Chondrocyte (in vitro differentiated cells): ENCODE data around the gene KRT12. TPM values are rescaled to one million over a fixed set of nuclear protein-coding genes. Genes with fewer than 3 reads are reported as not detected.

Experiments used
- DNase-seq: peaks from one replicate; pipeline ENCODE4 v3.0.0; 2021; ENCODE audit warnings: mixed read lengths, low spot score
- H3K27ac Mint-ChIP-seq: one replicate; pipeline ENCODE4 v1.8.0; 2021; ENCODE audit warnings: mild to moderate bottlenecking, moderate library complexity, mixed read lengths; ENCODE audit not compliant: unreplicated experiment
- H3K27me3 Mint-ChIP-seq: 2 replicates; pipeline ENCODE4 v1.8.0; 2021; ENCODE audit warnings: low read depth, mixed read lengths
- H3K36me3 Mint-ChIP-seq: 2 replicates; pipeline ENCODE4 v1.8.0; 2021; ENCODE audit warnings: low read depth, mixed read lengths
- H3K4me1 Mint-ChIP-seq: 2 replicates; pipeline ENCODE4 v1.8.0; 2021; ENCODE audit warnings: low read depth, mild to moderate bottlenecking, mixed read lengths
- H3K4me3 Mint-ChIP-seq: one replicate; pipeline ENCODE4 v1.8.0; 2021; ENCODE audit warnings: mild to moderate bottlenecking, moderate library complexity, mixed read lengths; ENCODE audit not compliant: unreplicated experiment
- H3K9me3 Mint-ChIP-seq: 2 replicates; pipeline ENCODE4 v1.8.0; 2021; ENCODE audit warnings: low read depth, mixed read lengths
- CTCF ChIP-seq: fragments of 200-600 bp; sonication (generic); IDR thresholded peaks from 2 replicates; pipeline ENCODE4 v1.5.0; 2021; ENCODE audit warnings: antibody characterized with exemption, mild to moderate bottlenecking, moderate library complexity
- total RNA-seq: library from RNA; stranded (reverse); gene quantifications from 3 replicates; pipeline ENCODE4 v1.2.1, GENCODE V29; 2021

Gene KRT12
- total RNA-seq, 1 donor from 2014 or later: not detected

- Mint-ChIP-seq H3K36me3 (no peaks in the 10 kb centered on the region), H3K27ac (no peak overlapping the region), H3K4me3 (no peak overlapping the region), H3K9me3 (no peaks in the 10 kb centered on the region), H3K4me1 (no peaks in the 10 kb centered on the region), H3K27me3 (peaks cover 44% of the 10 kb centered on the region)
- no peak for TF ChIP-seq CTCF
- DNase-seq: no peak
These were observed 16.8 kb upstream of the KRT12 start for GRCh38 chr17:40883626-40884334.

GRCh38 chr17:40883031-40883430 lies 16.0 kb upstream of the KRT12 start:
- no peak for DNase-seq
- H3K36me3 Mint-ChIP-seq: no peaks in the 10 kb centered on the region
- H3K27me3 Mint-ChIP-seq: peaks cover 38% of the 10 kb centered on the region
- no peak overlapping the region for H3K4me3 Mint-ChIP-seq
- H3K4me1 Mint-ChIP-seq: no peaks in the 10 kb centered on the region
- no peaks in the 10 kb centered on the region for H3K9me3 Mint-ChIP-seq
- no peak overlapping the region for H3K27ac Mint-ChIP-seq
- TF ChIP-seq CTCF: no peak

GRCh38 chr17:40879026-40879425 lies 12.0 kb upstream of the KRT12 start:
- TF ChIP-seq CTCF: no peak
- H3K27me3 Mint-ChIP-seq: peaks cover 17% of the 10 kb centered on the region
- H3K27ac Mint-ChIP-seq: no peak overlapping the region
- no peaks in the 10 kb centered on the region for H3K9me3 Mint-ChIP-seq
- H3K4me3 Mint-ChIP-seq: no peak overlapping the region
- H3K36me3 Mint-ChIP-seq: no peaks in the 10 kb centered on the region
- DNase-seq: no peak
- H3K4me1 Mint-ChIP-seq: no peaks in the 10 kb centered on the region

- no peak for TF ChIP-seq CTCF
- peaks cover 8% of the 10 kb centered on the region for H3K27me3 Mint-ChIP-seq
These were observed 11.0 kb upstream of the KRT12 start for GRCh38 chr17:40878044-40878443.

GRCh38 chr17:40873801-40874200 lies 6.8 kb upstream of the KRT12 start:
- Mint-ChIP-seq H3K4me1 (peaks cover 11% of the 10 kb centered on the region), H3K27ac (no peak overlapping the region), H3K36me3 (no peaks in the 10 kb centered on the region), H3K4me3 (no peak overlapping the region), H3K9me3 (no peaks in the 10 kb centered on the region), H3K27me3 (peaks cover 7% of the 10 kb centered on the region)
- no peak for DNase-seq
- TF ChIP-seq CTCF: no peak

More at GRCh38 chr17:40878044-40878443, 11.0 kb upstream of the KRT12 start:
- H3K9me3 Mint-ChIP-seq: no peaks in the 10 kb centered on the region
- H3K4me3 Mint-ChIP-seq: no peak overlapping the region
- H3K36me3 Mint-ChIP-seq: no peaks in the 10 kb centered on the region
- no peak for DNase-seq
- peaks cover 3% of the 10 kb centered on the region for H3K4me1 Mint-ChIP-seq
- no peak overlapping the region for H3K27ac Mint-ChIP-seq
